NCI-H2171 (cell line): ENCODE results near the gene CPNE1.

Source experiments
- DNase-seq: peaks from one replicate; lab custom pipeline; 2025; lab: John Stamatoyannopoulos, UW

The CPNE1 gene

GRCh38 chr20:35653893-35654292 is 10.8 kb downstream of the CPNE1 start:
- no peak for DNase-seq

GRCh38 chr20:35653430-35653734 is 11.3 kb downstream of the CPNE1 start:
- DNase-seq: no peak

- no peak for DNase-seq
Observed at GRCh38 chr20:35652641-35653429, 11.9 kb downstream of the CPNE1 start.

- no peak for DNase-seq
Observed at GRCh38 chr20:35651958-35652357, 12.7 kb downstream of the CPNE1 start.

GRCh38 chr20:35650632-35651031 is 14.1 kb downstream of the CPNE1 start:
- DNase-seq: no peak

GRCh38 chr20:35648836-35649235 is 15.9 kb downstream of the CPNE1 start:
- no peak for DNase-seq

- DNase-seq: no peak
Observed at GRCh38 chr20:35644806-35645205, 19.9 kb downstream of the CPNE1 start.

- no peak for DNase-seq
Observed at GRCh38 chr20:35643045-35643444, 21.7 kb downstream of the CPNE1 start.

GRCh38 chr20:35641743-35642142 is 23.0 kb downstream of the CPNE1 start:
- no peak for DNase-seq

GRCh38 chr20:35640724-35641123 is 24.0 kb downstream of the CPNE1 start:
- DNase-seq: no peak

GRCh38 chr20:35638751-35639150 is 25.9 kb downstream of the CPNE1 start:
- no peak for DNase-seq

GRCh38 chr20:35637276-35637675 is 27.4 kb downstream of the CPNE1 start:
- DNase-seq: no peak

GRCh38 chr20:35636095-35636494 is 28.6 kb downstream of the CPNE1 start:
- DNase-seq: no peak

- no peak for DNase-seq
Observed at GRCh38 chr20:35635652-35636051, 29.0 kb downstream of the CPNE1 start.

- DNase-seq: no peak
Observed at GRCh38 chr20:35632539-35633115, 32.1 kb downstream of the CPNE1 start.

GRCh38 chr20:35630636-35631035 is 34.1 kb downstream of the CPNE1 start:
- DNase-seq: no peak

GRCh38 chr20:35629427-35630145 is 35.1 kb downstream of the CPNE1 start:
- no peak for DNase-seq

GRCh38 chr20:35627121-35627520 is 37.6 kb downstream of the CPNE1 start:
- no peak for DNase-seq

GRCh38 chr20:35626386-35627001 is 38.2 kb downstream of the CPNE1 start:
- DNase-seq: no peak

- no peak for DNase-seq
Observed at GRCh38 chr20:35625584-35626385, 38.9 kb downstream of the CPNE1 start.

GRCh38 chr20:35621560-35621946 is 43.1 kb downstream of the CPNE1 start:
- no peak for DNase-seq
